PFSK-1 (cell line): ENCODE results near the gene PLSCR3.

Experiments
- POLR2AphosphoS5 ChIP-seq: IDR thresholded peaks from 2 replicates; pipeline ENCODE4 v1.6.1; 2012; ENCODE audit warnings: low read depth, mild to moderate bottlenecking, control low read depth, low read length, moderate library complexity
- TAF1 ChIP-seq: IDR thresholded peaks from 2 replicates; pipeline ENCODE4 v1.6.1; 2012; ENCODE audit warnings: low read length, control low read depth, borderline replicate concordance; ENCODE audit not compliant: insufficient read depth

DNA sequence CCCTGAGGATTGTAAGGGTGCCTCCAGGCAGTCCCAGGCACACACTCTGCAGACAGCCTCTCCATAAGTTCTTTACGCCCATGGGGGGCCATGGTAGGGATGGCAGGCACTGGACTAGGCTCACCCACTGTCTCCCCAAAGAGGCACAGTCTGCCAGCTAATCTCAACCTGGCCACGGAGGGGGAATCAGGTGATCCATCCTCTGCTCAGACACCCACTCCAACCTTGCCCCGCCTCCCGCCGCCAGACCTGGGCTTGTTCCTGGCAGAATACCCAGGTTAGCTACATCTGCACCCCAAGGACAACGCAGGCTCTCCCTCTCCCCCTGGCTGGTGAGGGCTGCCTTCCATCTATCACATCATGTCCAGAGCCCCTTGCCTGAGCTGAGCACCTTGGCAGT lies 14.5 kb upstream of the PLSCR3 start:
- TF ChIP-seq POLR2AphosphoS5 (no peak), TAF1 (no peak)
